Smooth muscle cell (in vitro differentiated cells): Measurements from ENCODE around the gene SPRY4. TPM values are rescaled to one million over a fixed set of nuclear protein-coding genes. Genes with fewer than 3 reads are reported as not detected.

Experiments
- DNase-seq: peaks from one replicate; lab custom pipeline; 2025; ENCODE audit not compliant: unreplicated experiment; lab: John Stamatoyannopoulos, UW
- H2AFZ ChIP-seq: fragments of 200-600 bp; sonication (generic); 2 replicates; pipeline ENCODE4 v1.6.0; 2016; ENCODE audit warnings: antibody characterized with exemption, low read depth, mild to moderate bottlenecking
- H3F3A ChIP-seq: fragments of 200-600 bp; sonication (generic); 2 replicates; pipeline ENCODE4 v1.6.0; 2017; ENCODE audit warnings: antibody characterized with exemption, low read depth
- H3K27ac ChIP-seq: fragments of 200-600 bp; sonication (generic); 2 replicates; pipeline ENCODE4 v1.5.1; 2016; ENCODE audit warnings: low read depth, mild to moderate bottlenecking
- H3K27me3 ChIP-seq: fragments of 200-600 bp; sonication (generic); 2 replicates; pipeline ENCODE4 v1.6.1; 2016; ENCODE audit warnings: low read depth, mild to moderate bottlenecking
- H3K36me3 ChIP-seq: fragments of 200-600 bp; sonication (generic); 2 replicates; pipeline ENCODE4 v1.5.1; 2016; ENCODE audit warnings: low read depth
- H3K4me1 ChIP-seq: fragments of 200-600 bp; sonication (generic); 2 replicates; pipeline ENCODE4 v1.5.1; 2016; ENCODE audit warnings: low read depth
- H3K4me2 ChIP-seq: fragments of 200-600 bp; sonication (generic); 2 replicates; pipeline ENCODE4 v1.6.0; 2016; ENCODE audit warnings: mild to moderate bottlenecking
- H3K4me3 ChIP-seq: fragments of 200-600 bp; sonication (generic); 2 replicates; pipeline ENCODE4 v1.5.1; 2016; ENCODE audit warnings: mild to moderate bottlenecking
- H3K79me2 ChIP-seq: fragments of 200-600 bp; sonication (generic); 2 replicates; pipeline ENCODE4 v1.6.0; 2016; ENCODE audit warnings: low read depth, mild to moderate bottlenecking
- H3K9ac ChIP-seq: fragments of 200-600 bp; sonication (generic); 2 replicates; pipeline ENCODE4 v1.6.0; 2016; ENCODE audit warnings: low read depth
- H3K9me3 ChIP-seq: fragments of 200-600 bp; sonication (generic); replicated peaks from 2 replicates; pipeline ENCODE4 v1.5.1; 2016; ENCODE audit warnings: low read depth
- H4K20me1 ChIP-seq: fragments of 200-600 bp; sonication (generic); 2 replicates; pipeline ENCODE4 v1.6.0; 2016; ENCODE audit warnings: low read depth
- WGBS: methylation state at CpG from one replicate; pipeline ENCODE4 v1.1.7; 2016; ENCODE audit warnings: low lambda C conversion rate; 5-methylcytosine and 5-hydroxymethylcytosine counted together
- polyA plus RNA-seq: library from polyadenylated mRNA; unstranded; fragments of >200 nt; fragmentation: Nextera tagmentation; extraction: Ambion mirVana; gene quantifications from 2 replicates; pipeline ENCODE4 v1.2.1, GENCODE V29; 2016
- total RNA-seq: library from RNA; depleted of rRNA; stranded (reverse); fragments of >200 nt; gene quantifications from 2 replicates; pipeline ENCODE4 v1.2.3, GENCODE V29; 2014
- TF ChIP-seq, protein P1 (sequence below): fragments of 200-600 bp; sonication (generic); IDR thresholded peaks from 2 replicates; pipeline ENCODE4 v1.5.1; 2017; ENCODE audit warnings: borderline replicate concordance, mild to moderate bottlenecking, antibody characterized with exemption; ENCODE audit not compliant: insufficient read depth, poor library complexity, severe bottlenecking

Gene SPRY4
- total and polyA plus RNA-seq, 2 experiments from 2014 or later, result 49.3 to 74.2 TPM

DNA sequence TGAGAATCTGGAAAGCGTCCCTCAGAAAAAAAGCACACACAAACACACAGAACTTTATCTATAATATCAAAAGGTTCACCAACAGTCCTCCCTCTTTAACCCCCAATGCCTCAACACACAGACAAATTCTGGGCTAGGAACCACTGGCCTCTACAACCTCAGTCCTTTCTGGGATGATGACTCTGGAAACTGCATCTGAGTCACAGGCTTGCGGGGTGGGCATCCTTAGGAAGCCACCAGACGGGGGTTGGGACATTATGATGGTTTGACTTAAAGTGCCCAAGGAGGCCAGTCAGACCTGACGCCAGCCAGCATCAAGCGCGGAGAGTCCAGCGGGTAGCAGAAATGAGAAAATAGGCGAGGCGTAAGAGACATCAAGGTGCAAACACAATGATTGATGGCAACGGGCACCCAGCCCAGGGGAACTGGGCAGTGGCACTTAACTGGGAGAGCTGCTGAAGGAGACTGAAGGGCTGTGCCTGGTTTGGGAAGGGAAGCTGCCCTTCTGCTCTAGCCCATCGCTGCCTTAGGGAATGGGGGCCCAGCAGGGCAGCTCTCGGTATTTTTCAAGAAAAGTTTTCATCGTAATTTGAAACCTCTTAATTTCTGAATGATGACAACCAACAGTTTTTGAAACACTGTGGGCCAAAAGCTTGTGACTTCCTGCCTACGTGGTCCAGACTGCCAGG lies 20.7 kb downstream of the SPRY4 start:
- H4K20me1 ChIP-seq, result peaks cover 87% of the 10 kb centered on the region

DNA sequence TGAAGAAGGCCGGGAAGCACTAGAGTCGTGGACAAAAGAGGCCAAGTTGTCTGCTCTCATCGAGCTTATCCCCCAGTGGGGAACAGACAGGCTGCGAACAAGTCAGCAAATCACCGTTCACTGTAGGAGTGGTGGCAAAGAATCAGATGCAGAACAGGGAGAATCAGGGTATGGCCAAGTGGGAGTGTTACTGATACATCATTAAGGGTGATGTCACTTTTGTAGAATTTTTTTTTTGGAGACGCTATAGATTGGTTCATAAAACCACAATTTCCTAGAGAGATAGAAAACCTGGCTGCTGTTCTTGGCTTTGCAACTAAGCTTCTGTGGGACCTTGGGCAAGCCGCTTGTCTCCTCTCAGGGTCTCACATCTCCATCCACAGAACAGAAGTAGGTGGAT lies 21.3 kb downstream of the SPRY4 start:
- Histone ChIP-seq H4K20me1 (peaks cover 81% of the 10 kb centered on the region), H3K27ac (no peak overlapping the region), H2AFZ (no peak overlapping the region), H3K9me3 (no peaks in the 10 kb centered on the region), H3K27me3 (no peaks in the 10 kb centered on the region), H3K4me2 (no peak overlapping the region), H3K9ac (no peak overlapping the region), H3K4me1 (no peaks in the 10 kb centered on the region), H3F3A (peaks cover 17% of the 10 kb centered on the region), H3K4me3 (no peak overlapping the region), H3K79me2 (peaks cover 52% of the 10 kb centered on the region), H3K36me3 (no peaks in the 10 kb centered on the region)
- DNase-seq, result no peak
- TF ChIP-seq, protein P1, sequence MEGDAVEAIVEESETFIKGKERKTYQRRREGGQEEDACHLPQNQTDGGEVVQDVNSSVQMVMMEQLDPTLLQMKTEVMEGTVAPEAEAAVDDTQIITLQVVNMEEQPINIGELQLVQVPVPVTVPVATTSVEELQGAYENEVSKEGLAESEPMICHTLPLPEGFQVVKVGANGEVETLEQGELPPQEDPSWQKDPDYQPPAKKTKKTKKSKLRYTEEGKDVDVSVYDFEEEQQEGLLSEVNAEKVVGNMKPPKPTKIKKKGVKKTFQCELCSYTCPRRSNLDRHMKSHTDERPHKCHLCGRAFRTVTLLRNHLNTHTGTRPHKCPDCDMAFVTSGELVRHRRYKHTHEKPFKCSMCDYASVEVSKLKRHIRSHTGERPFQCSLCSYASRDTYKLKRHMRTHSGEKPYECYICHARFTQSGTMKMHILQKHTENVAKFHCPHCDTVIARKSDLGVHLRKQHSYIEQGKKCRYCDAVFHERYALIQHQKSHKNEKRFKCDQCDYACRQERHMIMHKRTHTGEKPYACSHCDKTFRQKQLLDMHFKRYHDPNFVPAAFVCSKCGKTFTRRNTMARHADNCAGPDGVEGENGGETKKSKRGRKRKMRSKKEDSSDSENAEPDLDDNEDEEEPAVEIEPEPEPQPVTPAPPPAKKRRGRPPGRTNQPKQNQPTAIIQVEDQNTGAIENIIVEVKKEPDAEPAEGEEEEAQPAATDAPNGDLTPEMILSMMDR, result no peak
- WGBS, result 72% methylated on average over 7 of the region's 7 CpGs

More for the DNA sequence above, 20.7 kb downstream of the SPRY4 start:
- Histone ChIP-seq H3K36me3 (no peaks in the 10 kb centered on the region), H3K9me3 (no peaks in the 10 kb centered on the region), H3F3A (peaks cover 20% of the 10 kb centered on the region), H3K27ac (peak overlapping the region; percentile 40), H3K4me1 (no peaks in the 10 kb centered on the region), H3K9ac (no peak overlapping the region), H3K4me2 (no peak overlapping the region), H3K27me3 (no peaks in the 10 kb centered on the region), H3K79me2 (peaks cover 54% of the 10 kb centered on the region), H3K4me3 (no peak overlapping the region), H2AFZ (no peak overlapping the region)
- no peak for DNase-seq
- TF ChIP-seq, protein P1, result no peak
- WGBS, result 78% methylated on average over 14 of the region's 14 CpGs

DNA sequence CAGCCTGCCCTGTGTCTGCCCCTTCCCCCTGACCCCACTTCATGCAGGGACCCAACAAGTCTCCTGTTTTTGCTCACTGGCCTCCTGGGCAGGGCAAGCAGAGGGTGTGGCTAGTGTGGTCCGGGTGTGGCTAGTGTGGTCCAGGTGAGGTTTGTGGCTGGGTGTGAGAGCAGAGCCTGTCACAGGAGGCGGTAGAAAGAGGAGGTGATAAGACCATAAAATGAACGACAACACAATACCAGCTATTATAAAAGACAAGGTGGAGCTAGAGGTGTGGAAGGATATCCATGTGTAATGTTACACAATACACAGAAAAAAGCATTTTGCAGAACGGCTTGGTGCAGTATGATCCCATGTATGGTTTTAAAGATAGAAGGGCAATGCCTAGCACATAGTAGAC lies 23.3 kb downstream of the SPRY4 start:
- 78% methylated on average over 4 of the region's 4 CpGs for WGBS
- Histone ChIP-seq H3K79me2 (peaks cover 43% of the 10 kb centered on the region), H3K4me2 (no peak overlapping the region)

More for the DNA sequence above, 23.3 kb downstream of the SPRY4 start:
- Histone ChIP-seq H3F3A (peaks cover 20% of the 10 kb centered on the region), H3K27ac (no peak overlapping the region), H3K4me3 (no peak overlapping the region), H3K9ac (no peak overlapping the region), H3K4me1 (no peaks in the 10 kb centered on the region), H3K27me3 (no peaks in the 10 kb centered on the region), H3K36me3 (no peaks in the 10 kb centered on the region), H2AFZ (no peak overlapping the region), H3K9me3 (no peaks in the 10 kb centered on the region), H4K20me1 (peaks cover 61% of the 10 kb centered on the region)
- TF ChIP-seq, protein P1, result no peak
- no peak for DNase-seq
